Progenitor cell of endocrine pancreas (in vitro differentiated cells): ENCODE measurements around the gene LTV1. TPM values are rescaled to one million over a fixed set of nuclear protein-coding genes. Genes with fewer than 3 reads are reported as not detected.
"Not testable (repeated sequence)": the region's sequence is repeated elsewhere in the genome, so short reads cannot be mapped to it uniquely, and the experiment has no call there.

Experiments
- DNase-seq: peaks from one replicate; pipeline ENCODE4 v3.0.0; 2021; ENCODE audit warnings: low spot score; ENCODE audit not compliant: unreplicated experiment
- H3K27ac Mint-ChIP-seq: 2 replicates; pipeline ENCODE4 v1.8.0; 2021; ENCODE audit warnings: mild to moderate bottlenecking, moderate library complexity, mixed read lengths
- H3K27me3 Mint-ChIP-seq: 2 replicates; pipeline ENCODE4 v1.8.0; 2021; ENCODE audit warnings: mixed read lengths
- H3K36me3 Mint-ChIP-seq: 2 replicates; pipeline ENCODE4 v1.8.0; 2022; ENCODE audit warnings: mixed read lengths; ENCODE audit not compliant: insufficient read depth
- H3K4me1 Mint-ChIP-seq: 2 replicates; pipeline ENCODE4 v1.8.0; 2021; ENCODE audit warnings: low read depth, mixed read lengths
- H3K4me3 Mint-ChIP-seq: 2 replicates; pipeline ENCODE4 v1.8.0; 2021; ENCODE audit warnings: low read depth, mild to moderate bottlenecking, moderate library complexity, mixed read lengths
- H3K9me3 Mint-ChIP-seq: 2 replicates; pipeline ENCODE4 v1.8.0; 2021; ENCODE audit warnings: low read depth, mixed read lengths
- CTCF ChIP-seq: fragments of 200-600 bp; sonication (generic); IDR thresholded peaks from one replicate; pipeline ENCODE4 v1.5.0; 2021; ENCODE audit warnings: antibody characterized with exemption, mild to moderate bottlenecking; ENCODE audit not compliant: unreplicated experiment
- total RNA-seq: library from RNA; stranded (reverse); gene quantifications from 2 replicates; pipeline ENCODE4 v1.2.1, GENCODE V29; 2021

LTV1 gene
- total RNA-seq, 1 donor from 2014 or later, result 21.8 TPM

- Mint-ChIP-seq H3K27ac (no peak overlapping the region), H3K27me3 (no peaks in the 10 kb centered on the region), H3K4me1 (no peaks in the 10 kb centered on the region), H3K36me3 (peaks cover 42% of the 10 kb centered on the region), H3K9me3 (peaks cover 10% of the 10 kb centered on the region), H3K4me3 (no peak overlapping the region)
- DNase-seq, result no peak
- no peak for TF ChIP-seq CTCF
These were observed 20.6 kb downstream of the LTV1 start for GRCh38 chr6:143863771-143864170.

GRCh38 chr6:143864234-143864633, 21.1 kb downstream of the LTV1 start, which contains the start of gene ZC2HC1B:
TSS of gene ZC2HC1B (plus strand) at chr6:143864474. CDS start at chr6:143864540, 66 bp downstream.
- no peak for TF ChIP-seq CTCF
- no peaks in the 10 kb centered on the region for H3K4me1 Mint-ChIP-seq
- H3K36me3 Mint-ChIP-seq, result peaks cover 41% of the 10 kb centered on the region
- H3K9me3 Mint-ChIP-seq, result peaks cover 13% of the 10 kb centered on the region
- H3K4me3 Mint-ChIP-seq, result no peak within 1 kb of the TSS
- no peak within 1 kb of the TSS for H3K27ac Mint-ChIP-seq
- H3K27me3 Mint-ChIP-seq, result no peaks in the 10 kb centered on the region
- DNase-seq, result no peak

GRCh38 chr6:143867236-143867635, 24.1 kb downstream of the LTV1 start:
- no peak for TF ChIP-seq CTCF
- DNase-seq, result no peak
- Mint-ChIP-seq H3K4me1 (no peaks in the 10 kb centered on the region), H3K9me3 (peaks cover 14% of the 10 kb centered on the region), H3K27me3 (no peaks in the 10 kb centered on the region), H3K36me3 (peaks cover 29% of the 10 kb centered on the region), H3K27ac (no peak overlapping the region), H3K4me3 (no peak overlapping the region)

- H3K4me1 Mint-ChIP-seq, H3K27ac Mint-ChIP-seq, H3K27me3 Mint-ChIP-seq, DNase-seq, H3K4me3 Mint-ChIP-seq: not testable (repeated sequence)
- H3K36me3 Mint-ChIP-seq, result peaks cover 23% of the 10 kb centered on the region
- peaks cover 14% of the 10 kb centered on the region for H3K9me3 Mint-ChIP-seq
These were observed 25.7 kb downstream of the LTV1 start for GRCh38 chr6:143868808-143869207.

DNA sequence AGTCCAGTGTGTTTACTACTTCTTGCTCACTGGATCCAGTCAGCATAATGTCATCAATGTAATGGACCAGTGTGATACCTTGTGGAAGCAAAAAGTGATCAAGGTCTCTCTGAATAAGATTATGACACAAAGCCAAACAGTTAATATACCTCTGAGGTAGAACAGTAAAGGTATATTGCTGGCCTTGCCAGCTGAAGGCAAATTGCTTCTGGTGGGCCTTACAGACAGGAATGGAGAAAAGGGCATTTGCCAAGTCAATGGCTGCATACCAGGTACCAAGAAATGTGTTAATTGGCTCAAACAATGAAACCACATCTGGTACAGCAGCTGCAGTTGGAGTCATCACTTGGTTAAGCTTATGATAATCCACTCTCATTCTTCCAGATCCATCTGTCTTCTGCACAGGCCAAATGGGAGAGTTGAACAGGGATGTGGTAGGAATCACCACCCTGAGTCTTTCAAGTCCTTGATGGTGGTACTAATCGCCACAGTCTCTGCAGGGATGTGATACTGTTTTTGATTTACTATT, 28.1 kb downstream of the LTV1 start:
- not testable (repeated sequence) for DNase-seq, H3K27me3 Mint-ChIP-seq, H3K27ac Mint-ChIP-seq, H3K4me1 Mint-ChIP-seq, H3K4me3 Mint-ChIP-seq
- Mint-ChIP-seq H3K9me3 (peaks cover 32% of the 10 kb centered on the region), H3K36me3 (peaks cover 18% of the 10 kb centered on the region)

DNA sequence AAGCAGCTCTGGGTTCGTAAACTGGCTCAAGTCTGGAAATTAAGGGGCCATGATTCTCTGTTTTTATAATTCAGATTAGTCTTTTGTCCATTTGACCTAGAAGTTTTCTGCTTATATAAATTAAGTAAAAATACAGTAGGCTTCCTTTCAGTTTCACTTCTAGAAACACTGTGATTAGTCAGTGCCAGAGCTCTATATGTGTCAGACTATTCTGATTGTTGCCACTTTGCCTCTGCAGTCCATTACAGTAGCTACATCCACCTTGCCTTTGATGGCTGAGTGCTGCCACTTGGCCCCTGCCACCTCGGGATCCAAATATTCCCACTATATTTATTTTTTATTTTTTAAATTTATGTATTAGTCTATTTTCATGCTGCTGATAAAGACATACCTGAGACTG, 29.1 kb downstream of the LTV1 start:
- Mint-ChIP-seq H3K4me1 (no peaks in the 10 kb centered on the region), H3K27me3 (no peaks in the 10 kb centered on the region), H3K4me3 (no peak overlapping the region), H3K27ac (no peak overlapping the region), H3K9me3 (peaks cover 33% of the 10 kb centered on the region), H3K36me3 (peaks cover 14% of the 10 kb centered on the region)
- no peak for TF ChIP-seq CTCF
- no peak for DNase-seq

GRCh38 chr6:143873600-143873999, 30.5 kb downstream of the LTV1 start:
- Mint-ChIP-seq H3K36me3 (peaks cover 14% of the 10 kb centered on the region), H3K9me3 (peaks cover 28% of the 10 kb centered on the region)
- not testable (repeated sequence) for DNase-seq, H3K27ac Mint-ChIP-seq, H3K4me1 Mint-ChIP-seq, H3K4me3 Mint-ChIP-seq, H3K27me3 Mint-ChIP-seq

DNA sequence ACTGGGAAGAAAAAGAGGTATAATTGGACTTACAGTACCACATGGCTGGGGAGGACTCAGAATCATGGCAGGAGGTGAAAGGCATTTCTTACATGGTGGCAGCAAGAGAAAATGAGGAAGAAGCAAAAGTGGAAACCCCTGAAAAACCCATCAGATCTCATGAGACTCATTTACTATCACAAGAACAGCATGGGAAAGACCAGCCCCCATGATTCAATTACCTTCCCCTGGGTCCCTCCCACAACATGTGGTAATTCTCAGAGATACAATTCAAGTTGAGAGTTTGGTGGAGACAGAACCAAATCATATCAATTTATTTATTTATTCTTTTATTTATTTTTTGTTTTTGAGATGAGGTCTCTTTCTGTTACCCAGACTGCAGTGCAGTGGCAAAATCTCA, 31.4 kb downstream of the LTV1 start:
- H3K9me3 Mint-ChIP-seq, result peaks cover 28% of the 10 kb centered on the region

More for the DNA sequence above, 31.4 kb downstream of the LTV1 start:
- H3K4me3 Mint-ChIP-seq, H3K27me3 Mint-ChIP-seq, H3K36me3 Mint-ChIP-seq, DNase-seq, H3K4me1 Mint-ChIP-seq, H3K27ac Mint-ChIP-seq: not testable (repeated sequence)
